Fibroblast of skin of left quadriceps (primary cell): ENCODE results near the gene NRAP.
"Not testable (repeated sequence)": the region's sequence is repeated elsewhere in the genome, so short reads cannot be mapped to it uniquely, and the experiment has no call there.

Source experiments
- DNase-seq, 2 experiments: peaks; one replicate each; pipeline ENCODE4 v3.0.0-alpha.2; 2013; ENCODE audit warnings: low read depth in 2 of 2

The NRAP gene

DNA sequence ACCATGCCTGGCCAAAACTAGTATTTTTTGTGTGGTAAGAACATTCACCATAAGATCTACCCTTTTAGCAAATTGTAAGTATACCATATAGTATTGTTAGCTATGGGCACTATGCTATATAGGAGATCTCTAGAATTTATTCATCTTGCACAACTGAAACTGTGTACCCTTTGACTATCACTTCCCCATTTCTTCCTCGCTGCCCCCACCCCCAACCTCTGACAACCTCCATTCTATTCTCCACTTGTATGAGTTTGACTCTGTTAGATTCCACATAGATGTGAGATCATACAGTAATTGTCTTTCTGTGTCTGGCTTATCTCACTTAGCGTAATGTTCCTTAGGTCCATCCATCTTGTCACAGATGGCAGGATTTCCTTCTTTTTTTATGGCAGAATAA is 19.5 kb upstream of the NRAP start:
- DNase-seq, result no peak

DNA sequence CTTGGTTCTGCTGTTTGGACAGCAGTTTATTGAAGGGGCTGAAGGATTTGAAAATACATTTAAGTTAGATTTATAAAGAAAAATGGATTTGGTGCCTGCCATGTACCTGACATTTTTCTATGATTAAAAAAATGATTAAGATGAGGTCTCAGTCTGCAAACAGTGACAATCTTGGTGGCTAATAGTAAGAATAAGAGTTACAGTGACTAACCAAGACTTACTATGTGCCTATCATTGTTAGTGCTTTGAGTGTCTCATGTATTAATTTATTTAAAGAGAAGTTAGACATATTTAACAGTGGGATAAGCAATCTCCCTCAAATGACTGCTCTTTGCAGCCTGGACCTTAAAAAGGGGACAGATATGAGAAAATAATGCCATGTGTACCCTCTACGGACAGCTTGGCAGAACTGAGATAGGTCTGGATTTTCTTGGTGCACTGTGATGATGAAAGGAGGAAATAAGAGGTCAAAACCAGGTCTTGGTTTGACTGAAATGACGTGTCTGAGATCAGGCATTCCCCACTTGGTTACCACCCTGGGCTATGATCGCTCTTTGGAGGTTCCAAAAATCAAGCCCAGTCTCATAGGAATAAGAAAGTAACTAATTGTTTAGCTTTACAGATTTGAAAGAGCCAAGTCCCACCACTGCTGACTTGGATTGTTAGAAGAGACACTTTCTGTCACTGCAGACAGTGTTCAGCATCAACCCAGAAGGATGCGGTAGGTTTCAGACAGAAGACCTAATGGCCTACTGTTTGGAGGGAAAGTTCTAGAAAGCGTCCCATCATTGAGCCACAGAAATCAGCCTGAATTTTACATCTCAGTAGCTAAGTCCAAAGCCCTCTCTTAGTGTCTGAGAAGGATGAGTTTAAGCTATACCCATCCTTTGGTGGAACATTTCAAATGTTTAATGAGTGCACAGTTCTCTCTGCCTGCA is 18.0 kb upstream of the NRAP start:
- DNase-seq, result no peak

DNA sequence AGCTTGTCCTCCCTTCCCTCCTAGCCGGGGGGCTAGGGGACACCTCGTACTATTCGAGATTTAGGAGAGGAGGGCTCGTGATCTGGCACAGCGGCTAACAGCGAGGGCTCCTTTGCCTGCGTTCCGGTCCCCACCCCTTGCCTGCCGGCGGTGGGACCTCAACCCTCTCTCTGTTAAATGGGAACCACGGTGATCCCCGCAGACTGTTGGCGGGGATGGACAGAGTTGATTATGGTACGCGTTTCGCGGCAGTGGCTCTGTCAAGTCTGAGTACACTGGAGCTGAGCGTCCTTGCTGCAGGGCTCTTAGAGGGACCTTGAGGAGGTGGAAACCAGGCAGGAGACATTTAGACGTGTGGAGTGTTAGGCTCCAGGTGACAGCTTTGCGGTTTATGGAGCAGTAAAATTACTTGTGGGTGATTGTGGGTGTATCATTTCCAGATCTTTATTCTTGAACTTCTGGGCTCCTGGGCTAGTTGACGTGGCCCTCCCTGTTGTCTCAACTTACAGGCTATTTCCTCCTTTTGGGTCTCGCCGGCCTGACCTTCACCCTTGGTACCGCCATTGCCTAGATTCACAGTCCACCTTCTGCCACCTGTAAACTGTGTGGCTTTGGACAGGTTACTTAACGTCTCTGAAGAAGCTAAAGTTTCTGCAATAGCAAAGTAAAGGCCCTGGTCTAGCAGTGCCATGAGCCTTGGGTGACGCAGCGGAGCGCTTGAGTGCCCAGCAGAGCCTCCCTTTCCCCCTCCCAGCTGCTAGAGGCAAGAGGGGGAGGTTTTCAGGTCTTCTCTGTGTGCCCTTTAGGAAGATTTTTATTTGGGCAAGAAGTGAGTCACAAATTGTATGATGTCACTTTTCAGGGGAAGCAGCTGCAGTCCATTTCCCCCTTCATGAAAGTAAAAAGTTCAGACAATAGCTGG is 16.6 kb upstream of the NRAP start:
- DNase-seq, result no peak

DNA sequence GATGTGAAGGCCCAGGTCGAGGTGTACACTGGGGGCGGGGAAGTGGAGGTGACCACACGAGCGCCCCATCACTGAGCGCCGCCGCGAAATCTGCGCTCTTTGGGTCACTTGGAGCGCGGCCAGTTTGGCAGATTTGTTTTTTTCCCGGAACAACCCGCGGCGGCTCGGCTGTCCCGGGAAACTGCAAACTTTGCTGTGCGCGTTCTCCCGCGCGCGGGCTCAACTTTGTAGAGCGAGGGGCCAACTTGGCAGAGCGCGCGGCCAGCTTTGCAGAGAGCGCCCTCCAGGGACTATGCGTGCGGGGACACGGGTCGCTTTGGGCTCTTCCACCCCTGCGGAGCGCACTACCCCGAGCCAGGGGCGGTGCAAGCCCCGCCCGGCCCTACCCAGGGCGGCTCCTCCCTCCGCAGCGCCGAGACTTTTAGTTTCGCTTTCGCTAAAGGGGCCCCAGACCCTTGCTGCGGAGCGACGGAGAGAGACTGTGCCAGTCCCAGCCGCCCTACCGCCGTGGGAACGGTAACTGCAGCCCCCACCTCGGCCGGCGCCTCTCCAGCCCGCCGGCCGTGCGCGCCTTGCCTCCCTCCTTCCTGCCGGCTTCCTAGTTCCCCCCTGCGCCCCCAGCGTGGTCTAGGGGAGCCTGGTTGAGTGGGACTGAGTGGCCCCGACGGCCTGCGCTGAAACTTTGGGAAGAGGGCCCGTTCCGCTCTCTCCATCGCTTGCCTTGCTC is 15.8 kb upstream of the NRAP start, which contains the start of gene CASP7:
Gene CASP7, plus strand, starts transcription at position 450 of the 727 bp plus-strand sequence. CDS start 17,582 bp downstream, outside the sequence.
- peak; percentile 55 to 59 for DNase-seq

DNA sequence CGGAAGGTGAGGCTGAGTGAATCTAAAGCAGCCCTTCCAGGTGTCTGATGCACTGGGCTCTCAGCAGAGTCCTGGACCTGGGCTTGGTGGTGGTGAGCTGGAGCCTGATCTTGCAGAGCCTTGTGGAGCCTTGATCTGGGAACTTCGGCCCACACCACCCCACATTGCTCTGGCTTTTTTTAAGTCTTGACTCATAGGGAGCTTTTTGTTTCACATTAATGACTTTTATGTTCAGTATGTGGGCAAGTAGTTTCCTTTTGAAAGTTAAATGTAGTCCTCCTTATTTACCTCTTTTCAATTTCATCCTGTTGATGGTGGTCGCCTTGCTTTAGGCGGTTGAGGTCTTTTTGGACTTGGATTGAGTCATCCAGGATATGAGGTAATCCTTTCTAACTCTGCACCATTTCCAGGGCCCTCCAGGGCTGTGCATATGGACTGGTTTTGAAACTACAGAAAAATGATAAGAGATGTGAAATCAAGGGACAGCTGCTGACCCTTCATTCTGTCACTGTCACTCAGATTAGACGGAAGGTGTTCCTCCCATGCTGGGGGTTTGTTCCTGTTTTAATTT is 2.9 kb upstream of the NRAP start:
- no peak for DNase-seq

DNA sequence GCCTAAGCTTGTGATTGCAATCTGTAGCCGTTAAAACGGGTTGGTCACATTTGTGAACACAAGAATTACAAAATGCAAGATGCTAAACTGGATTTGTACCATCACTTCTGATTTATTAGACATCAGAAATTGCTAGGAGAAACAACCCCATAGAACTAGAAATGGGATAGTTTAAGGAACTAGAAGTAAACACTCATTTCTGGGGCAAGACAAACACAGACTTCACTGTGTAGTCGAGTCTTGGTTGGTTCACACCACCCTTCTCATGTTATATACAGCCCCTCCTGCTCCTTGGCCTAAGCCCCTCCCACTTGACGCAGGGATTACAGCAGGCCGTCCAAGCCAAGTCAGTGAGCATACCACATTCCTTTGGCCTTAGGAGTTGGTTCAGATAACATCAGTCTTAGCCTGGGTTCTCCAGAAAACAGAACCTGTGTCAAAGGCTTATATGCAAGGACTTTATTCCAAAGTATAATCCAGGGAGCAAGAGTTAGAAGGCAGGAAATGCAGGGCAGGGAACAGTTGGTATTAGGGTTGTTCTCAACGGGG is 2.0 kb upstream of the NRAP start:
- peak; percentile 46 to 49 for DNase-seq

DNA sequence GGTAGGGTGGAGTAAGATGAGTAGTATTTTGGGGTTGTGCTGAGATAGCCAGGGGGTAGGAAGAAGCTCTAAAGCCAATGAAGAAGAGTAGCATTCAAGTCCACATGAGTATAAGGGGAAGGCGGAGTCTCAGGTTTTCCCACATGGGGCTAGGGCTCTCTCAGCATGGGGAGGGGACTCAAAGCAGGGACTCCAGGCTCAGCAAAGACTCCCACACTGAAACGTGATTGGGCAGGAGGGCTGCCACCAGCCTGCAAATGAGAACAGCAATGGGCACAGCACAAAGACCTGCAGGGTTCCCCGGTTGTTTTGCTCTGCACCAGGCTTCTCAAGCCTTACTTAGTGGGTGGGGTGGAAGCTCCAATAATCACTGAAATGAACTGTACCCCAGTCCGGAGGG is 1.5 kb upstream of the NRAP start:
- DNase-seq, result no peak

DNA sequence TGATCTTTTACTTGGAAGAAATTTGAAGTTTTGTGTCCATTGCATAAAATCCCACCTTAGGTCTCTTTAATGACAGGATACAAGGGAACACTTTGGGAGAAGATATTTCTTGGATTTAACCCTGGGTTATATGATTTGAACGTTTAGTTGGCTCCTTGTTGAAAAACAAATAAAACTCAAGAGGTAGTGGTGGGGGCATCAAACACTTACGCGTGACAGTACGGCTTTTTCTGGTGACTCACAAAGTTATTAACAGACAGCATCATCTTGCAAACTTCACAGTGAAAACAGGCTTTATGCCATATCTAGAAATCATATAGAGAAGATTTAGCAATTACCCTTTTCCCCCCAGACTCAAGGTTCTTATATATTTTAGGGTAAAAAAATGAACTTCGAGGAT is 699 bp downstream of the NRAP start:
- no peak for DNase-seq

DNA sequence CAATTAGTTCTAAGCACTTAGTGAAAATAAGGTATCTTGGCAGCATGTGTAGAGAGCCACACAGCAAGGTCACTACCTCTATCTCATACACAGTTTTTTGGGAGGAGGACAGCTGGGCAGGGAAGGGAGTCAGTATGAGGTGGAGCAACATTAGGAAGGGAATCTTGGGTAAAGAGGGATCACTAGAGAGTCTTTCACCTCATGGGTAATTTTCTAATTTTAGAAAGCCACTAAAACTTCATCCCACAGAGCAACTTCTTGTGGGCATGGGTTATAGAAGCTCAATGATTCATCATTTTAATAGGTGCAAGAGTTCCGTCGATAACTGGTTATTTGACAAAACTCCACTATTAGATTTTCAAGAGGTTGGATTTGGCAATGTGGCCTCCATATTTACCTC is 2.5 kb downstream of the NRAP start:
- no peak for DNase-seq

DNA sequence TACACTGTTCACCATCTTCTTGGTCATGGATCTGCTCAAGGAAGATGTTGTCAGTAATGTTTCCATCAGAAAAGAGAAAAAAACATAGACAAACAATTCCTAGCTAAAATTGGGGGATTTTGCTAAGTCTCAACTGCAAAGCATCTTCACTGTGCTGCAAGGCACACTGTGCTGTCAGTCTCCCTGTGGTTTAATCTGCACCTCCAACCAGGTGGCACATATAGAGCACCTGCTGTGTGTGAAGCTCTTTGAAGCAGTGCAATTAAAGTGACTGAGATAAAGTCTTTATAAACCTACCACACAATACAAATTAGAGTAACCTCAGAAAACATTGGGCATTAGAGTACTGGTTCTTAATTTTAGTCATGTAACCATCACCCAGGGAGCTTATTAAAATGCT is 6.3 kb downstream of the NRAP start:
- no peak for DNase-seq

DNA sequence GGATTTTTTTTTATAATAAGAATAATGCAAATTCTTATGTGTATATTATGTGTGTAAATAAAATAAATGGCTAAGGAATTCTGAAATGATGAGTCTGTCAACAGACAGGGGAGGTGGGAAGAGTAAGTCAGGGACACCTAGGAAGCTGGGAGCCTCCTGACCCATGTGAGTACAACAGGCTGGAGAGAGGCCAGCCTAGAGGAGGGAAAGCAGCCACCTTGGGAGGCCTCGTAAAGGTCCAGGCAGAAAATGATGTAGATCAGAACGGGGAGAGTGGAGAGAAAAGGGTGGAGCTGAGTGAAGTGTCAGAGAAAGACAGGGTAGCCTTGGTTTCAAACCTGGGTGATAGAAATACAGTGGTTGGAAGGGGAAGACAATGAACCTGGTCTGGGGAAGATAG is 6.9 kb downstream of the NRAP start:
- no peak for DNase-seq

DNA sequence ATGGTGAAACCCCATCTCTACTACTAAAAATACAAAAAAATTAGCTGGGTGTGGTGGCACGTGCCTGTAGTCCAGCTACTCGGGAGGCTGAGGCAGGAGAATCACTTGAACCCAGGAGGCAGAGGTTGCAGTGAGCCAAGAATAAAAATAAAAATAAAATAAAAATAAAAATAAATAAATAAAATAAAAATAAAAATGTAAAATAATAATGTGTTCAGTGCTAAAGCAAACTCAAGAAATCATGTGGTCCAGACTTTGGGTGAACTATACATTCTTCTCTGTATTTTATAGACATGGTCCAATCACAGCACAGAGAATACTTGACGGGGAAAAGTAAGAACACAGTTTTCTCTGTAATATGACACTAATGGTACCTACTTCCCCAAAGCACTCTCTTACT is 11.4 kb downstream of the NRAP start:
- not testable (repeated sequence) for DNase-seq

DNA sequence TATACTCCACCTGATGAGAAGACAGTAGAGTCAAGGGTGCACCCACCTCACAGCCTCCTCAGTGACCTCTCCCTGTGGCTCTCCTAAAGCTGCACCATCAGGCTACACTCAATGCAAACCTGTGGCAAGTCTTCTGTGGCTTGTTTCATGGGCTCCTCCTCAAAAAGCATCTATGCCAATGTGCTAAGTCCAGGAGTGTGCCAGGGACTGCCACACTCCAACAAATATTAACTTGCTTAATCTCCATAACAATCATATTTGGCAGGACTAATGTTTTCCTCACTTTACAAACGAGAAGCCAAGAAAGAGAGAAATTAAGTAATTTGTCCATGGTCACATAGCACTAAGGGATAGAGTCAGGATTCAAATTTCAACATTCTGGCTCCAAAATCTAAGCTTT is 11.9 kb downstream of the NRAP start:
- DNase-seq, result no peak

DNA sequence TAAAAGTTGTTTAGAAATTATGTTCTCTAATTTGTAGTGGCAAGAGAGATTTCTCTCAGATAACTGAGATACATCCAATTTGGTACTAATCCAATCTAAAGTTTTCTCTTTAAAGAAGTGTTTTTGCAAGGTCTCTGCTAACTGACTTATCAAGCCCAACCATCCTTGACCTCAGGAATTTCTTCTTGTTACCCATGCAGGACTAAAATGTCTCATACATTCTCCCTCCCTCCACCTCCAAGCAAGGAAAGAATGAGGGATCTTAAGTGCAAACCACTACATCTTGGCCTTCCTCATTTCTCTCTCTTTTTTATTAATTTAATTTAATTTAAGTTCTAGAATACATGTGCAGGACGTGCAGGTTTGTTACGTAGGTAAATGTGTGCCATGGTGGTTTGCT is 12.8 kb downstream of the NRAP start:
- DNase-seq, result no peak

DNA sequence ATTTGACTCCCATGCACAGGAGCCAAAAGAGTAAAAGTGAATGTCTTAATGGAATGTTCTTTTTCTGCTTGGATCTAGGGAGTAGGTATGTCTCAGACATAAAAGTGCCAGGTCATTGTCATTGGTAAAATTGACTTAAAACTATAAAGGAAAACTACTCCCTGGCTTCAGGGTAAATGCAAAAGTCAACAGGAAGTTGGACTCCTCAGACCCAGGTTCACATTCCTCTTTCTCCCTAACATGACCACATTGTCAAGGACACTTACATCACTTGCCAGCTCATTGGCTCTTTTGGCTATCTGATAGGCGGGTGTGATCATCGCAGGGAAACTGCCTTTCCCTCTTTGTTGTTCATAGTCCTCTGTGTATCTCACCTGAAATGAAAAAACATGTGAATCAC is 13.7 kb downstream of the NRAP start:
- DNase-seq, result no peak

DNA sequence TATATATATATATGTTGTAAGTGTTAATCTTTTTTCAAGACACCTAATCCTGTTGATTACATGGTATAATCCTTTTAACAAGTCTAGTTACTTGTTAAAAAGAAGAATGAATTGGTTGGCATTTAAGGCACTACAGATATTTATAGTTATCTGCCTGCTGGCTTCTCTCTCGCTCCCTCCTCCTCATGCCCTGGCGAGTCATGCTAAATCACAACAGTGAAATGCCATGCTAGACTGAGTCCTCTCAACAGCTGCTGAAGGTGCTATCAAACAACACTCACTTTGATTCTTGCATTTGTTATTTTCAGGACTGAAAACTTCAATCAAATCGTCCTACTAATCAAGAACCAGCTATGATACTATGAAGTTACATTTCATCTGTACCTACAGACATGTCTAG is 15.4 kb downstream of the NRAP start:
- no peak for DNase-seq

DNA sequence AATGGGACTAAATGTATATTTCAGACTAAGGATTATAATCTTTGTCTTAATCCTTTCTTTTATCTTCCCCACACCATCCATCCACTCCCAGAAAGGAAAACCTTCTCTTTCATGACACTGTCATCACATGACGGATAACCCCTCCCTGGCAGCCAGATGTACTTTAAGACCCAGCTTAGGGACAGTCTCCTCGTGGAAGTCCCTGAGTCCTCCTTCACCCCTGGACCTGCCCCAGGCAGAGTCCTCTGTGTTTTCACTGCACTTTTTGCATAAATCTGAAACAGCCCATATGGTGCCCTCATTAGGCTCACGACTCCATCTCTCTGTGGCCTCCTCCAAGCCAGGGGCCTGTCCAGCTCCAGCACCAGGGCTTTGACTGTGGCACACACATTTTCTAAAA is 16.0 kb downstream of the NRAP start:
- no peak for DNase-seq

DNA sequence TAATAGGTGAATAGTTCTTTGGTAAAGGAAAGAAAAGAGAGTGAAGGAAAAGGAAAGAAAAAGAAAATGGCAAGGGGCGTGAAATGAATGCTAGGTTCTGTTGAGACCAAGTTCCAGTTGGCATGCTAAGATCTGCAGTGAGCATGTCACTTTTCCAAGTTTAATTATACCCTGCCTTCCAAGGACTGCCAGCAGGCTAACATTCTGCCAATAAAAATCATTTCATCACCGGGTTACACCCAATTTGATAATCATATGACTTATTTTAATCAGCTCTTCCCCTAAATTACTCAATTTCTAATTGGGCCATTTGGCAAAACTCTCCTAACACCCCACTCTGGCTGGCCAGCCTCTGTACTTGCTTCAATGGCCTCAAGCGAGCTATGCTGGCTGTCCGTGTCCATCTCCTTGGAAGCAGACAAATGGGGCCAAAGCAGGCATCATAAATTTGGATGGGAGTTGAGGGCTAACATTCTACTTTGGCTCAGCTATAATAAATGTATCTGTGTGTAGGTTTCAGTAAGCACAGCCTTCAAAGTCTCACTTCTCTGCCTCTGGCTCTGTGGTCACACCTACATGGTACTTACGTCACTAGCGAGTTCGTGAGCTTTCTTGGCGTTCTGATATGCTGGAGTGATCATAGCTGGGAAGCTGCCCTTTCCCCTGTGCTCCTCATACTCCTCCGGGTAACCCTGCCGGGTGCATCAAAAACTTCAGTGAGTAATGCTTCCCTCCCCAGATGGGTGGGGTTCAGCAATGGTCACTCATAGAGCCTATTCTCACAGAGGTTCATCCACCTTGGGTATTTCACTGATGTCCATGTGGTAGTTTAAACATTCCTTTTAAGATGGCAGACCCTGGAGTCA is 17.3 kb downstream of the NRAP start:
- no peak for DNase-seq

DNA sequence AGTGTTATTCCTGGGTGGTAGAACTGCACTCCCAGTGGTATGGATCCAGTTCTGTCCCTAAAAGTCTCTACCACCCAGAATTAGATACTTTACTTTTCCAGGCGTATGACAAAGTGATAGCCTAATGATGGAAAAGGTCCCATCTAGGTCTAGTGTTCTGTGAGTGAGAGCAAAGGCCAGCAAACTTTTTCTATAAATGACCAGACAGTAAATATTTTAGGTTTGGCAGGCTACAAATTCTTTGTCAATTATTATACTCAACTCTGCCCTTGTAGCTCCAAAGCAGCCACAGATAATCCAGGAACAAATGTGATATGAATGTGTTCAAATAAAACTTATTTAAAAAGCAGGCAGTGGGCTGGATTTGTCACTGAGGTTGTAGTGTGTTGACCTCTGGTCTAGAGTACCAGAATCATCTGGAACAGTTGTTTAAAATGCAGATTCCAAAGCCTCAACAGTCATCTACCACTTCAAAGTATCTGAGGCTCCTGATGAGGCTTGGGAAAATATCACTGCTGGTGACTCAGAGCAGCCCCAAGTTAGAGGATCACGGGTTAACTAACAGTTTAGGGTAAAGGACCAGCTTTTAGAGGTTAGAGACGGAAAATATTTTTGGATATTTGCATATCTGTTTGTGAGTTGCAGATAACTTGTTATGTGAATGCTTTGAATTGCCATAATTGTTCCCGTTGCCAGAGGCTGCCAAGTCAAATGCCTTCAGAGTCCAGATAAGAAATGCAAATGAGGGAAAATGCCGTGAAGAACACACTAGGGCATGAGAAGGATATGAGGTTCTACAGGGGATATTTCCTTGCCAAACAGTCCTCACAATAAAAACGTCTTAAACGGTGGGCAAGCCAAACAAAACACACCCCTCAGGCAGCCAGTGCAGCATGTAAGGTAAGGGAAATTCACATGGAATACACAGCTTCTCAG is 19.4 kb downstream of the NRAP start:
- no peak for DNase-seq
